Activated naive CD4-positive, alpha-beta T cell (primary cell): ENCODE measurements around the gene STRIP1.

Experiments used
- DNase-seq, 4 experiments: peaks; one replicate each; lab custom pipeline; 2025; lab: John Stamatoyannopoulos, UW

The STRIP1 gene

DNA sequence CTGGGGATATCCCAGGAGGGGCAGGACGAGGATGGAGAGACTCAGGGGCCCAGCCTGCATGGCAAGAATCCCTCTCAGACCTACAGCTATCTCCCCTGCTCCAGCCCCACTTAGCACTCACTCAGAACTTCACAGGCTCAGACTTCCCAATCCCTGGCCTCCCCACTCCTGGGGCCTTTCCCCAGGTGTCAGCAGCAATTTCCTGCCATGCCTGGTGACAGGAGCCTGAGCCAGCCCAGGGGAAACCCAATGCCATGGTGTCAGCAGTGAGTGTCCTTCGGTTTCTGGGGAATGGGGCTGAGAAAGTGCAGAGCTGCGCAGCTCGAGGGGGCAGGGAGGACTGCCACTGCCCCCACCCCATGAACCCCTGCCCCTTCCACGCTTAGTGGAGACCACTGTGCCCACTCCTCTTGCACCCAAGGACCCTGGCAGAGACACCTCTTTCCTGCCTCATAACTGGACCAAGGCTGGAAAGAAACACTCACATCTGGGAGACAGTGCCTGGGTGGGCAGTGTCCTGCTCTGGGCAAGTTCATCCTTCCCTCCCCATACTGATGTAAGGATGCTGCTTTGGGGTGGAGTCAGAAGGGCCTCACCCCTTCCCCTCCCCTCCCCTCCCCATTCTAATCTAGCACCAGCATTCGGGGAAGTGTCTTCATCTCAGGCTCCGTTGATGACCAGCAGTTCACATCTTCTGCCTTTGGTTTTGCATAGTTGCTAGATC is 60.7 kb downstream of the STRIP1 start:
- DNase-seq: no peak

- no peak for DNase-seq
Measured at GRCh38 chr1:110097507-110098221, 63.2 kb downstream of the STRIP1 start.

GRCh38 chr1:110098222-110099026 is 64.0 kb downstream of the STRIP1 start:
- no peak for DNase-seq

DNA sequence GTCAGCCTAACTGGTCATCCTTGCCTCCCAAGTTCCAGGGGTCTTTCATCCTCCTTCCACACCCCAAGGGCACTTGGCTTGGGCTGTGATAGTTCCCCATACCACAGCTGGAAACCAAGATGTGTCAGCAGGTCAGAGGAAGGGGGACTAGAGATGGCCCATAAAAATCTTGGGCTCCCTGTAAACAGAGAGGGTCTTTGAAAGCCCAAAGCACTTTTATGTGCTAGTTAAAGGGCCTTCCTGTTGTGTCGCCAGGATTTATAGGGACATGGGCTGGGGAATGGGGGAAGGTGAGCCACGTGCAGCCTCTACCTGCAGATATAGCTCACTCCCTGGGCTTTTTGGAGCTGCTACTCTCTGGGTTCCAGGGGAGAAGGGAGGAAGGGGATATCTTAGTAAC is 65.9 kb downstream of the STRIP1 start:
- DNase-seq: no peak

GRCh38 chr1:110102081-110102480 is 67.7 kb downstream of the STRIP1 start:
- no peak for DNase-seq
